Measurements from ENCODE around the gene COL24A1.

The COL24A1 gene

DNA sequence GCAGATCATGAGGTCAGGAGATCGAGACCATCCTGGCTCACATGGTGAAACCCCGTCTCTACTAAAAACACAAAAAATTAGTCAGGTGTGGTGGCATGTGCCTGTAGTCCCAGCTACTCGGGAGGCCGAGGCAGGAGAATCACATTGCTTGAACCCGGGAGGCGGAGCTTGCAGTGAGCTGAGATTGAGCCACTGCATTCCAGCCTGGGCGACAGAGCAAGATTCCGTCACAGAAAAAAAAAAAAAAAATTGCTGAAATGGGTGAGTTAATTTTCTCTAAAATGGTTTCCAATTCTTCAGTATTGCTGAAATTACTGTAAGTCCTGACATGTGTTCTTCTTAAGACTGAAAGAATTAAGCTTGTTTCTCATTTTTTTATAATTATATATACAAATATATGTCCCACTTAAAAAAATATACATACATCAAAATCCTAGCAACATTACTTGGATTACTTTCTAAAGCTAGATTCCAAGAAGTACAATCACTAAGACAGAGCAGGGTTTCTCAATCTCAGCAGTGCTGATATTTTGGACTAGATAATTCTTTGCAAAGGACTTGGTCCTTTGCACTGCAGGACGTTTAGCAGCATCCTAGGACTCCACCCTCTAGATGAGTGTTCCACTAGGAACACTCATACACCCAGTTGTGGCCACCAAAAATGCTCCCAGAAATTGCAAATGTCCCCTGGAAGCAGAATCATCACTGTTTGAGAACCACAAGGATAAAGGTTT lies 473.1 kb downstream of the COL24A1 start:
- no peak for DNase-seq (ENCODE audit: low read depth)

DNA sequence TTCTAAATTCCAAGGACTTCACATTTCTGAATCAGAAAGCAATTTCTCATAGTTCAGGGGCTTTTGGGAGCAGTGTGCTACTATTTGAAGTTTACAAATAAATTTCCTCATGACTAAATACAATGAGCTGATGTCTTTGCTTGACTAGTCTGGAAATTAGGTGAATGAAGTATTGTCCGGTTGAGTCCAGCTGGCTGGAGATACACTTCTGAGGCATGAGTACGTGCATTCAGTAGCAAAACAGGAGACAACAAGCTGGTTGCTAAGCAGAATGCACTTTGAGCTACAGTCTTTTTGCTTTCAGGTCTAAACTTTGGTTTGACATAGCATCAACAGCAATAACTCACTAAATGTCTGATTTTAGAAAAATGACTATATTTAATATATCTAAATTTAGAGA lies 475.5 kb downstream of the COL24A1 start:
- DNase-seq (ENCODE audit: low read depth) = no peak
